ENCODE results near the gene EIPR1.

EIPR1 gene

GRCh38 chr2:3264010-3264744 lies 113.4 kb downstream of the EIPR1 start:
- no peak for DNase-seq

- DNase-seq = no peak
These were observed 114.1 kb downstream of the EIPR1 start for GRCh38 chr2:3263487-3263886.

GRCh38 chr2:3262437-3263388 lies 114.9 kb downstream of the EIPR1 start:
- no peak for DNase-seq

GRCh38 chr2:3261511-3261910 lies 116.1 kb downstream of the EIPR1 start:
- no peak for DNase-seq

- no peak for DNase-seq
These were observed 116.7 kb downstream of the EIPR1 start for GRCh38 chr2:3260959-3261358.

- no peak for DNase-seq
These were observed 119.8 kb downstream of the EIPR1 start for GRCh38 chr2:3257826-3258225.

GRCh38 chr2:3257166-3257565 lies 120.5 kb downstream of the EIPR1 start:
- DNase-seq = no peak

GRCh38 chr2:3256605-3257004 lies 121.0 kb downstream of the EIPR1 start:
- DNase-seq = no peak

- DNase-seq = no peak
These were observed 121.5 kb downstream of the EIPR1 start for GRCh38 chr2:3256157-3256556.

GRCh38 chr2:3254442-3254941 lies 123.1 kb downstream of the EIPR1 start:
- DNase-seq = no peak

- DNase-seq = no peak
These were observed 123.6 kb downstream of the EIPR1 start for GRCh38 chr2:3253913-3254441.

GRCh38 chr2:3251946-3252345 lies 125.7 kb downstream of the EIPR1 start:
- no peak for DNase-seq

- DNase-seq = no peak
These were observed 128.1 kb downstream of the EIPR1 start for GRCh38 chr2:3249476-3249962.

GRCh38 chr2:3248754-3249475 lies 128.7 kb downstream of the EIPR1 start:
- no peak for DNase-seq

- no peak for DNase-seq
These were observed 130.5 kb downstream of the EIPR1 start for GRCh38 chr2:3246928-3247714.

GRCh38 chr2:3246406-3246805 lies 131.2 kb downstream of the EIPR1 start:
- DNase-seq = no peak

- no peak for DNase-seq
These were observed 133.1 kb downstream of the EIPR1 start for GRCh38 chr2:3244486-3244885.

- no peak for DNase-seq
These were observed 133.8 kb downstream of the EIPR1 start for GRCh38 chr2:3243804-3244203.

- DNase-seq = no peak
These were observed 134.8 kb downstream of the EIPR1 start for GRCh38 chr2:3242747-3243369.

- no peak for DNase-seq
These were observed 135.5 kb downstream of the EIPR1 start for GRCh38 chr2:3241971-3242746.

Measured in activated CD4-positive, CD25-positive, alpha-beta regulatory T cell (primary cell).